Measurements from ENCODE around the gene SRF. TPM values are rescaled to one million over a fixed set of nuclear protein-coding genes. Genes with fewer than 3 reads are reported as not detected.

The SRF gene
- total and polyA plus RNA-seq, 2 donors (not counting 3 experiments of a cell fraction or from before 2014, with no cell fraction given): 34.4 to 55.8 TPM

- H3K9me1 ChIP-seq (replicated peaks; ENCODE audit: control insufficient read depth, extremely low read depth, insufficient read depth, low read length): no peaks in the 10 kb centered on the region
- H3K79me2 ChIP-seq (ENCODE audit: control insufficient read depth, insufficient read depth, low read length): no peaks in the 10 kb centered on the region
- H3K27me3 ChIP-seq (ENCODE audit: control insufficient read depth in 2 of 2, insufficient read depth in 2 of 2, low read length in 2 of 2): no peaks in the 10 kb centered on the region
- FAIRE-seq: no peak
- H3K36me3 ChIP-seq (ENCODE audit: control insufficient read depth in 2 of 2, extremely low read depth in 1 of 2, insufficient read depth in 2 of 2, low read length in 2 of 2): no peaks in the 10 kb centered on the region
- dilution Hi-C loops (cut with MboI; ENCODE audit: extremely low pct_ligation_motif_present, low sequenced_read_pairs) (no loop called here), intact Hi-C loops (cut with micrococcal nuclease) (no loop called here)
- POLR2A ChIA-PET: no interaction called here
- no peaks in the 10 kb centered on the region for H4K20me1 ChIP-seq (replicated peaks; ENCODE audit: control insufficient read depth, extremely low read depth, insufficient read depth, low read length)
- H3K4me2 ChIP-seq (ENCODE audit: insufficient read depth, low read length): no peak overlapping the region
- no peaks in the 10 kb centered on the region for H3K9me3 ChIP-seq (replicated peaks; ENCODE audit: control insufficient read depth, insufficient read depth, low read length)
- BruUV-seq (replicated peaks): no TSS peak
- H2AFZ ChIP-seq (ENCODE audit: low read depth, low read length): no peak overlapping the region
- no peak overlapping the region for H3K27ac ChIP-seq (ENCODE audit: insufficient read depth, low read depth, low read length)
- no peak overlapping the region for H3K9ac ChIP-seq (replicated peaks; ENCODE audit: extremely low read depth, insufficient read depth, low read length)
- no peaks in the 10 kb centered on the region for H3K4me1 ChIP-seq (ENCODE audit: control insufficient read depth, extremely low read depth, insufficient read depth, low read length)
- H3K4me3 ChIP-seq (replicated peaks in 1 of 3; ENCODE audit: insufficient read depth in 1 of 3, low read depth in 1 of 3, low read length in 3 of 3): no peak overlapping the region
- no peak for DNase-seq (ENCODE audit: low read depth, low spot score)
- CTCF ChIA-PET: interaction anchor here (0.9 to 1.0 kb wide), 2 partner anchors 19 to 36 kb away, joined by 3 to 4 read pairs; no protein-coding TSS in a partner anchor
- no peak for TF ChIP-seq POLR2A (IDR thresholded peaks at IDR 0.05; ENCODE audit: low read depth, low read length)
These were observed 46.6 kb upstream of the SRF start for GRCh38 chr6:43124481-43124880.

- Histone ChIP-seq H3K4me3 (replicated peaks in 1 of 3; ENCODE audit: insufficient read depth in 1 of 3, low read depth in 1 of 3, low read length in 3 of 3) (no peak overlapping the region), H3K9me3 (replicated peaks; ENCODE audit: control insufficient read depth, insufficient read depth, low read length) (no peaks in the 10 kb centered on the region), H4K20me1 (replicated peaks; ENCODE audit: control insufficient read depth, extremely low read depth, insufficient read depth, low read length) (no peaks in the 10 kb centered on the region), H3K27me3 (ENCODE audit: control insufficient read depth in 2 of 2, insufficient read depth in 2 of 2, low read length in 2 of 2) (no peaks in the 10 kb centered on the region), H3K9me1 (replicated peaks; ENCODE audit: control insufficient read depth, extremely low read depth, insufficient read depth, low read length) (no peaks in the 10 kb centered on the region), H3K9ac (replicated peaks; ENCODE audit: extremely low read depth, insufficient read depth, low read length) (no peak overlapping the region), H3K36me3 (ENCODE audit: control insufficient read depth in 2 of 2, extremely low read depth in 1 of 2, insufficient read depth in 2 of 2, low read length in 2 of 2) (no peaks in the 10 kb centered on the region), H3K4me2 (ENCODE audit: insufficient read depth, low read length) (no peak overlapping the region), H3K27ac (ENCODE audit: insufficient read depth, low read depth, low read length) (no peak overlapping the region), H3K79me2 (ENCODE audit: control insufficient read depth, insufficient read depth, low read length) (no peaks in the 10 kb centered on the region), H2AFZ (ENCODE audit: low read depth, low read length) (no peak overlapping the region), H3K4me1 (ENCODE audit: control insufficient read depth, extremely low read depth, insufficient read depth, low read length) (no peaks in the 10 kb centered on the region)
- no TSS peak for BruUV-seq (replicated peaks)
- DNase-seq (ENCODE audit: low read depth, low spot score) (no peak), FAIRE-seq (no peak)
- intact Hi-C loops (cut with micrococcal nuclease) (loop anchor here (5.0 kb wide), 2 partner anchors 118 to 223 kb away; no protein-coding TSS in a partner anchor), dilution Hi-C loops (cut with MboI; ENCODE audit: extremely low pct_ligation_motif_present, low sequenced_read_pairs) (no loop called here)
- CTCF ChIA-PET: interaction anchor here (1.0 kb wide), 1 partner anchor 37 kb away, joined by 3 read pairs; no protein-coding TSS in a partner anchor
- POLR2A ChIA-PET: no interaction called here
- TF ChIP-seq MYC (IDR thresholded peaks at IDR 0.05; ENCODE audit: low read depth, low read length) (no peak), MAX (IDR thresholded peaks at IDR 0.05; ENCODE audit: insufficient read depth, insufficient read length) (no peak), GATA2 (IDR thresholded peaks at IDR 0.05; ENCODE audit: insufficient read depth, insufficient read length, low read depth, low read length) (no peak), POLR2A (IDR thresholded peaks at IDR 0.05; ENCODE audit: low read depth, low read length) (no peak), JUN (IDR thresholded peaks at IDR 0.05; ENCODE audit: borderline replicate concordance, insufficient read depth, insufficient read length, low read depth) (no peak), CTCF (IDR thresholded peaks at IDR 0.05; ENCODE audit: extremely low read depth in 1 of 2, insufficient read depth in 1 of 2, low read depth in 1 of 2, low read length in 2 of 2) (no peak), EZH2 (IDR thresholded peaks at IDR 0.05; ENCODE audit: borderline replicate concordance, low read depth, low read length, severe bottlenecking) (no peak), POLR2AphosphoS5 (IDR thresholded peaks at IDR 0.05; ENCODE audit: insufficient read depth, low read depth, low read length) (no peak), FOS (IDR thresholded peaks at IDR 0.05; ENCODE audit: borderline replicate concordance, insufficient read depth, low read length) (no peak)
These were observed 46.0 kb upstream of the SRF start for GRCh38 chr6:43125119-43125518.
